ENCODE data around the gene DDX23.
"Not testable (repeated sequence)": the region's sequence is repeated elsewhere in the genome, so short reads cannot be mapped to it uniquely, and the experiment has no call there.

DNA sequence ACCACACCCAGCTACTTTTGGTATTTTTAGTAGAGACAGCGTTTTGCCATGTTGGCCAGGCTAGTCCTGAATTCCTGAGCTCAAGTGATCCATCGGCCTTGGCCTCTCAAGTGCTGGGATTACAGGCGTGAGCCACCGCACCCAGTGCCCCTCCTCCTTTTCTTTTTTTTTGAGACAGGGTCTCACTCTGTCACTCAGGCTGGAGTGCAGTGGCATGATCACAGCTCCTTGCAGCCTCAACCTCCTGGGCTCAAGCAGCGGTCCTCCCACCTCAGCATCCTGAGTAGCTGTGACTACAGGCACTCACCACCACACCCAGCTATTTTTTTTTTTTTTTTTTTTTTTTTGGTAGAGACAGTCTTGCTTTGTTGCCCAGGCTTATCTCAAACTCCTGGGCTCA lies 8.3 kb upstream of the DDX23 start:
- TF ChIP-seq CTCF (IDR thresholded peaks at IDR 0.05; ENCODE audit: insufficient read depth, low read length, poor library complexity, severe bottlenecking); EZH2phosphoT487 (conservative IDR thresholded peaks at IDR 0.05; ENCODE audit: low read length): not testable (repeated sequence)

Data from SU-DHL-6 (cell line).